Psoas muscle (tissue), 8 donors: ENCODE results near the gene MED9. TPM values are rescaled to one million over a fixed set of nuclear protein-coding genes. Genes with fewer than 3 reads are reported as not detected.
A peak's percentile ranks its signal among the peaks of the same experiment; 100 is the strongest.

Experiments used
- ATAC-seq, 4 donors: fragments of 200-7000 bp; cut with Tn5 transposase; one replicate each; pipeline ENCODE4 v1.9.1; 2020; ENCODE audit warnings: moderate library complexity in 3 of 4, mild to moderate bottlenecking in 2 of 4
- DNase-seq, 2 donors: peaks; one replicate each; pipeline ENCODE4 v3.0.0-alpha.2; 2020
- H3K27ac ChIP-seq: fragments of 200-600 bp; one replicate; pipeline ENCODE4 v1.8.0; 2022
- H3K27me3 ChIP-seq, 3 donors: fragments of 200-600 bp in 1 of 3; one replicate each; pipeline versions ENCODE4 v1.6.1 to v1.8.0; 2013 to 2022; ENCODE audit warnings: low read length in 2 of 3, mild to moderate bottlenecking in 2 of 3, moderate library complexity in 1 of 3; ENCODE audit not compliant: insufficient read depth in 3 of 3
- H3K36me3 ChIP-seq, 2 donors: fragments of 200-600 bp in 1 of 2; one replicate each; pipeline versions ENCODE4 v1.6.1 to v1.8.0; 2013 to 2022; ENCODE audit warnings: low read depth in 1 of 2, mild to moderate bottlenecking in 1 of 2, moderate library complexity in 1 of 2; ENCODE audit not compliant: insufficient read depth in 1 of 2
- H3K4me1 ChIP-seq: fragments of 200-600 bp; one replicate; pipeline ENCODE4 v1.8.0; 2022
- H3K4me3 ChIP-seq: fragments of 200-600 bp; one replicate; pipeline ENCODE4 v1.8.0; 2022; ENCODE audit warnings: mild to moderate bottlenecking
- H3K9me3 ChIP-seq: fragments of 200-600 bp; one replicate; pipeline ENCODE4 v1.8.0; 2022
- WGBS, 3 donors: extraction: QIAGEN DNeasy Blood & Tissue Kit; methylation state at CpG; one replicate each; pipeline versions ENCODE4 v1.1.6 to v1.1.7; 2013; 5-methylcytosine and 5-hydroxymethylcytosine counted together
- intact Hi-C, 2 donors: fragments of 100-400 bp; cut with DNase I; formaldehyde crosslinking; loops; one replicate each; pipeline versions ENCODE4 v1.11.0 to v1.14.2; 2022
- polyA plus RNA-seq, 3 donors: library from polyadenylated mRNA; stranded (reverse); fragments of 200-250 nt; gene quantifications; one replicate each; pipeline ENCODE4 v1.2.3, GENCODE V29; 2013
- total RNA-seq, 4 donors: library from RNA; stranded (reverse); fragmentation: NEBNext Ultra II Directional in 2 of 4; extraction: Animal tissue kit (Norgen Biotek cat#: 25700) in 2 of 4; gene quantifications; one replicate each; pipeline versions ENCODE4 v1.2.1 to v1.2.4, GENCODE V29; 2021 to 2023
- TF ChIP-seq, protein P1 (sequence below): fragments of 200-600 bp; IDR thresholded peaks from one replicate; pipeline ENCODE4 v1.8.0; 2022; ENCODE audit warnings: antibody characterized with exemption
- donor health status: healthy with polysubstance abuse.
- donor health status: DM: no; HTN: no; CAD: no; lungs with moderate emphysema.
- donor health status: Bipolar disorder and iron deficiency.
- donor health status: healthy.
- donor health status: DM: yes; HTN: yes; CAD: no.
- donor health status: DM: no; HTN: no; CAD: no.
- donor health status: DM: no; HTN: no; CAD: no.
- donor health status: DM: yes; HTN: yes; CAD: no.

The MED9 gene
- total and polyA plus RNA-seq, 7 donors, result 12.4 to 29.6 (median 18.3) TPM

DNA sequence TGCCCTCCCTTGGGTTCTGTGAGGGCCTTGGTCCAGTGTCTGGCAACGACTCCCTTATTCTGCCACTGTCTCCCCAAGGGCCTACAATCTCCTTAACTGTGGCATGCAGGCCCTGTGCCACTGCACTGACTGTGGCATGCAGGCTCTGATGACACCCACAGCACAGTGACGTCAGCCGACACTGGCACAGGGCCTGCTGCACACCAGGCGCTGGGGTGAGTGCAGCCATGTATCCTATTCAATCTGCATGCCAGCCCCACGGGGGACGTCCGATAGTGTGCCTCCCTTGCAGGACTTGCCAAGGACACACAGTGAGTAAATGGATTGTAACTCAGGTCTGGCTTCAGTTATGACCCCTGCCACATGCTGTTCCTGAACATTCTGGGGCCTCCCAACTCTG is 59.2 kb downstream of the MED9 start:
- ATAC-seq, result peak; percentile 96 to 98 (median 96)

DNA sequence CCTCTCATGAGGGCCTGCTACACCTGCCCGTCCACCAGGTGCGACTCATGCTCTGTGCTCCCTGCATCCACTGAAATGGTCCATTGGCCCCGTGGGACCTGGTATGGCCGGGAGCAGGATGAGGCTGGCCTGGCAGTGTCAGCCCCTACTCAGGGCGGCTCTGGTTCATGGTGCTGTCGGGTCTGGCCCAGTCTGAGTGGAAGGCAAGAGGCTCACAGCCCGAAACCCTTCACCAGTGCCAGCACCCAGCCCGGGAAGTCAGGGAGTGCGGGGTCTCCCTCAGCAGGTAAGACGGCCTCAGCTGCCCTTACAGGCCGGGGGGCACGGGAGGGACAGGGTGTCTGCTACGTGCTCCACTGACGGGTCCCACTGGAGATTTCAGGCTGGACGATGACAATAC is 59.9 kb downstream of the MED9 start:
- peaks cover 13% of the 10 kb centered on the region for H3K4me1 ChIP-seq
- H3K27me3 ChIP-seq, result no peaks in the 10 kb centered on the region
- intact Hi-C loops, result no loop called here
- 93 to 95% (median 94%) methylated on average over 15 of the region's 15 CpGs for WGBS, 3 donors
- ATAC-seq (peak in 2 of 4 donors; percentile 2 to 11), DNase-seq (peak; percentile 10 to 55)
- peak overlapping the region; percentile 69 for H3K27ac ChIP-seq
- H3K4me3 ChIP-seq, result no peak overlapping the region
- TF ChIP-seq, protein P1, sequence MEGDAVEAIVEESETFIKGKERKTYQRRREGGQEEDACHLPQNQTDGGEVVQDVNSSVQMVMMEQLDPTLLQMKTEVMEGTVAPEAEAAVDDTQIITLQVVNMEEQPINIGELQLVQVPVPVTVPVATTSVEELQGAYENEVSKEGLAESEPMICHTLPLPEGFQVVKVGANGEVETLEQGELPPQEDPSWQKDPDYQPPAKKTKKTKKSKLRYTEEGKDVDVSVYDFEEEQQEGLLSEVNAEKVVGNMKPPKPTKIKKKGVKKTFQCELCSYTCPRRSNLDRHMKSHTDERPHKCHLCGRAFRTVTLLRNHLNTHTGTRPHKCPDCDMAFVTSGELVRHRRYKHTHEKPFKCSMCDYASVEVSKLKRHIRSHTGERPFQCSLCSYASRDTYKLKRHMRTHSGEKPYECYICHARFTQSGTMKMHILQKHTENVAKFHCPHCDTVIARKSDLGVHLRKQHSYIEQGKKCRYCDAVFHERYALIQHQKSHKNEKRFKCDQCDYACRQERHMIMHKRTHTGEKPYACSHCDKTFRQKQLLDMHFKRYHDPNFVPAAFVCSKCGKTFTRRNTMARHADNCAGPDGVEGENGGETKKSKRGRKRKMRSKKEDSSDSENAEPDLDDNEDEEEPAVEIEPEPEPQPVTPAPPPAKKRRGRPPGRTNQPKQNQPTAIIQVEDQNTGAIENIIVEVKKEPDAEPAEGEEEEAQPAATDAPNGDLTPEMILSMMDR, result no peak
- H3K9me3 ChIP-seq, result no peaks in the 10 kb centered on the region
- no peaks in the 10 kb centered on the region for H3K36me3 ChIP-seq

More for the DNA sequence above, 59.2 kb downstream of the MED9 start:
- H3K36me3 ChIP-seq, result no peaks in the 10 kb centered on the region
- H3K27me3 ChIP-seq, result no peaks in the 10 kb centered on the region
- TF ChIP-seq, protein P1, result no peak
- 23 to 36% (median 27%) methylated on average over 7 of the region's 7 CpGs for WGBS, 3 donors
- intact Hi-C loops, result no loop called here
- no peaks in the 10 kb centered on the region for H3K9me3 ChIP-seq
- peaks cover 13% of the 10 kb centered on the region for H3K4me1 ChIP-seq
- DNase-seq, result peak; percentile 87 to 96
- no peak overlapping the region for H3K4me3 ChIP-seq
- peak overlapping the region; percentile 69 for H3K27ac ChIP-seq

- 89 to 92% (median 89%) methylated on average over 15 of the region's 15 CpGs for WGBS, 3 donors
- intact Hi-C loops, result no loop called here
- Histone ChIP-seq H3K36me3 (no peaks in the 10 kb centered on the region), H3K9me3 (no peaks in the 10 kb centered on the region), H3K27ac (no peak overlapping the region), H3K4me3 (no peak overlapping the region), H3K4me1 (peaks cover 13% of the 10 kb centered on the region), H3K27me3 (no peaks in the 10 kb centered on the region)
- ATAC-seq (no peak), DNase-seq (peak; percentile 14 to 44)
- TF ChIP-seq, protein P1, result no peak
Observed at GRCh38 chr17:17537311-17538099, 60.7 kb downstream of the MED9 start.

DNA sequence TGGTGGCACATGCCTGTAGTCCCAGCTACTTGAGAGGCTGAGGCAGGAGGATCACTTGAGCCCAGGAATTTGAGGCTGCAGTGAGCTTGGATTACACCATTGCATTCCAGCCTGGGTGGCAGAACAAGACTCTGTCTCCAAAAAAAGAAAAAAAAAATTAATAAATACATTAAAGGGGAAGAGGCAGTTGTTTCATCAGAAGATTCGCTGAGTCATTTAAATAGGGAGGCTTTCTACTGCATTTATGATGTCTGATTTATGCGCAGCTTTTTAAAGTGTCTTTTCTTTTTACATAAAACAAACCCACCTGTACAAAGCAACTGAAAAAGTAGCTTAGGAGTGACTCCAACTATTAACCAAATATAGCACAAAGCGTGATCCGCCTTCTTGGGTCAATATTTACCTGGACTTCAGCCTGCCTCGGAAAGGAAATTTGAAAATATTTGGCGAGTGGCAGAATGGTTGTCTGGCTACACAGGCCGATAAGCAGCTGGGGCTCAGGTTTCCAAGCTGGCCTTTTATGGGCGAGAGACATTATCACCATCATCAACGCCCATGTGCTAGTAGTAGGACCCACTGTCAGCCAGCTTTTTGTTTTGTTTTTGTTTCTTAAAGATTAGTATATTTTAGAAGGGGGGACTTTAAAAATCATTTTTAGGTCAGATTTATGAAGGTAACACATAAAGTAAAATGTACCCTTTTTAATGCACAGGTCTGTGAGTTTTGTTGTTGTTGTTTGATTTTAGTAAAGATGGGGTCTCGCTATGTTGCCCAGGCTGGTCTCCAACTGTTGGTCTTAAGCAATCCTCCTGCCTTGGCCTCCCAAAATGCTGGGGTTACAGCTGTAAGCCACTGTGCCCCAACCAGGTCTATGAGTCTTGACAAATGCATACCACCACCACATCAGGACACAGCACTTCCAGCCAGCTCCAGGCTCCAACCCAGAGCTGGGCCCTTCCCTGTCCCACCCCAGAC is 61.9 kb downstream of the MED9 start:
- DNase-seq (peak in 1 of 2 donors; percentile 30), ATAC-seq (no peak)

More for the DNA sequence above, 61.9 kb downstream of the MED9 start:
- TF ChIP-seq, protein P1, result no peak
- H3K27me3 ChIP-seq, result no peaks in the 10 kb centered on the region
- H3K36me3 ChIP-seq, result no peaks in the 10 kb centered on the region
- H3K4me1 ChIP-seq, result peaks cover 17% of the 10 kb centered on the region
- WGBS, 3 donors, result 51 to 66% (median 53%) methylated on average over 10 of the region's 10 CpGs
- intact Hi-C loops, result no loop called here
- no peak overlapping the region for H3K27ac ChIP-seq
- no peaks in the 10 kb centered on the region for H3K9me3 ChIP-seq
- H3K4me3 ChIP-seq, result no peak overlapping the region
